RWPE1 (cell line): ENCODE data around the gene ZFYVE19.

ENCODE experiments used
- CTCF ChIA-PET: fragments of 350-600 bp; sonication (Branson Sonifier 250); formaldehyde crosslinking; extraction: SDS; loops from one replicate; lab custom pipeline; 2021; lab: Yijun Ruan, JAX
- POLR2A ChIA-PET: fragments of 400-600 bp; formaldehyde crosslinking; extraction: SDS; loops from one replicate; lab custom pipeline; 2020; ENCODE audit warnings: antibody characterized with exemption; ENCODE audit not compliant: low non-redundant PET; lab: Yijun Ruan, JAX
- DNase-seq: peaks from one replicate; pipeline ENCODE4 v3.0.0; 2012; ENCODE audit warnings: low spot score
- H3K27ac ChIP-seq: fragments of 450-650 bp; 2 replicates; pipeline ENCODE4 v1.5.1; 2017
- CTCF ChIP-seq: fragments of 450-650 bp; conservative IDR thresholded peaks from 2 replicates; pipeline ENCODE4 v1.5.1; 2017; ENCODE audit warnings: low read depth, mild to moderate bottlenecking

The ZFYVE19 gene

GRCh38 chr15:40764629-40765103, 42.2 kb upstream of the ZFYVE19 start:
- H3K27ac ChIP-seq = peak overlapping the region; percentile 99
- ChIA-PET POLR2A (no interaction called here), CTCF (interaction anchor here (0.6 to 5.5 kb wide), 4 partner anchors 18 to 660 kb away, joined by 5 to 21 read pairs (median 6); no protein-coding TSS in a partner anchor)
- DNase-seq = no peak
- no peak for TF ChIP-seq CTCF

- ChIA-PET CTCF (interaction anchor here (0.5 to 5.5 kb wide), 4 partner anchors 16 to 449 kb away, joined by 3 to 21 read pairs (median 3); no protein-coding TSS in a partner anchor), POLR2A (interaction anchor here (0.6 to 1.3 kb wide), 2 partner anchors 27 to 92 kb away, joined by 3 read pairs; no protein-coding TSS in a partner anchor)
- H3K27ac ChIP-seq = peak overlapping the region; percentile 99
- no peak for TF ChIP-seq CTCF
- no peak for DNase-seq
Measured at GRCh38 chr15:40766194-40766815, 40.6 kb upstream of the ZFYVE19 start.

- peak overlapping the region; percentile 99 for H3K27ac ChIP-seq
- DNase-seq = peak; percentile 54
- TF ChIP-seq CTCF = no peak
- ChIA-PET CTCF (interaction anchor here (0.7 to 5.5 kb wide), 3 partner anchors 15 to 448 kb away, joined by 3 to 21 read pairs (median 3); no protein-coding TSS in a partner anchor), POLR2A (interaction anchor here (1.3 kb wide), 1 partner anchor 91 kb away, joined by 3 read pairs; no protein-coding TSS in a partner anchor)
Measured at GRCh38 chr15:40766906-40767837, 39.7 kb upstream of the ZFYVE19 start.

- no peak for DNase-seq
- ChIA-PET POLR2A (no interaction called here), CTCF (no interaction called here)
- no peak for TF ChIP-seq CTCF
- H3K27ac ChIP-seq = peak overlapping the region; percentile 99
Measured at GRCh38 chr15:40767838-40768500, 38.9 kb upstream of the ZFYVE19 start.

- DNase-seq = no peak
- ChIA-PET CTCF (interaction anchor here (0.9 to 3.1 kb wide), 3 partner anchors 22 to 328 kb away, joined by 3 to 18 read pairs (median 5); partner anchors contain the start of genes BAHD1 and VPS18), POLR2A (interaction anchor here (1.2 kb wide), 1 partner anchor 12 kb away, joined by 3 read pairs; no protein-coding TSS in a partner anchor)
- TF ChIP-seq CTCF = no peak
- peak overlapping the region; percentile 99 for H3K27ac ChIP-seq
Measured at GRCh38 chr15:40768521-40769273, 38.2 kb upstream of the ZFYVE19 start.
